OCI-M1 (cell line): Measurements from ENCODE around the gene SEPSECS.
"Not testable (repeated sequence)": the region's sequence is repeated elsewhere in the genome, so short reads cannot be mapped to it uniquely, and the experiment has no call there.

ENCODE experiments used
- DNase-seq: peaks from one replicate; lab custom pipeline; 2025; lab: John Stamatoyannopoulos, UW

Gene SEPSECS

GRCh38 chr4:25109511-25109910 is 50.7 kb downstream of the SEPSECS start:
- no peak for DNase-seq

DNA sequence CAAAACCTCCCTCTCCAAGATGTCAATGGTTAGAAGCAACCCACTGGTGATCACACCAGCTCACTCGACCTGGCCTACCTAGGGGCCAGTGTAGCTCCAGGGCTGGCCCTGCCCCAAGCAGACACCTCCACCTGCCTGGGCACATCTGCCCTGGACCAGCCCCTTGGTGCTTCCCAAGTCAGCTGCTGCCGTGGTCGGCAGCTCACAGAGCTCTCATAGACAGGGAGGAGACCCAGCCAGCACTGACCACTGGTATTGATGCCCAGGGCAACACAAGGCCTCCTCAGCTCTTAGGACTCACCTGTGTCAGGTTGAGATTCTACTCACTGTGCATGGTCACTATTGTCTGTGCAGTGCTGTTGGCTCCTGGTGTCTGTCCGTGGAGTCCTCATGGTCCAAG is 51.7 kb downstream of the SEPSECS start:
- no peak for DNase-seq

DNA sequence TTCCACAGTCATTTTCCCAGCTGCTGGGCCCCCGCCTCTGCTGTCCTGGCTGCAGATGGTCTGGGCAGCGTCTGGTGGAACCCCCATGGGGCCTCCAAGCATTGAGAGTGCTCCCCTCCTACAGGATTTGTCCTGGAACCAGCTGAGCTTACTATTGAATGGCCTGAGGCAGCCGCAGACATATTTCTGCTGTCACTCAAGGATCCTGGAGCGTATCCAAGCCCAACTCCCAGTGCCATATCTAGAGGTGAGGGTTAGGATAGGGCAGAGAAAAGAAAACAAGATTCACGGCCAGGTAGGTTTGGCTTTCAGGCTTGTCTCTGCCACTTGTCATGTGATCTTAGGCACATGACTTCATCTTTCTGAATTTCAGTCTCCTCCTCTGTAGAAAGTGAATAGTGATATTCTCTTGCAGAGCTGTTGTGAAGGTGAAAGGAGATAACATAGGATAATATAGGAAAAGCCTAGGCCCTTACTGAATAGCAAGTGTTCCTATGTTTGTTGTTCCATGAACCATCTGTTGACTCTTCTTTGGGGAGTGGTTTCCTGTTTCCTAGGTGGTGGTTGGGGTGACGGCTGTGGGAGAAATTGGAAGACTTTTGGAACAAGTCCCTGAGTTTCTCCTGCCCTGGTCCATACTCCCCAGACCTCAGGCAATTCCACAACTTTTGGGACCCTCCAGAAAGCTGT is 52.3 kb downstream of the SEPSECS start:
- no peak for DNase-seq

- DNase-seq = no peak
Measured at GRCh38 chr4:25106363-25107151, 53.7 kb downstream of the SEPSECS start.

GRCh38 chr4:25104591-25104990 is 55.7 kb downstream of the SEPSECS start:
- no peak for DNase-seq

DNA sequence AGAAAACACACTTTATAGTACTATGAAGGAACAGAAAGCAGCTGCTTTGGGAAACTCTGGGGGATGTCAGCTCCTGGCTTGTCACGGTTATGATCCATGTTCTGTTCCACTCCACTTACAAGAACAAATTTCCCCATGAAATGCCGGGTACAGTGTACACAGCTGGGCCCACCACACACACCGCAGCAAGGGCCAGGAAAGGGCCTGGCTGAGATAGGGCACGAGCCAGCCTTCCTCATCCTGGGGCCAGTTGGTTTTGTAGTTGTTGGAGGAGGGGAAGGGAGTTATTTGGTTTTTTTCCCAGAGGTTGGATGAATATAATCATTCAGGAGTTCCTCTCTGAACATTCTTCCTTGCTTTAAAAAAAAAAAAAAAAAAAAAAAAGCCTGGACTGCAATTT is 56.8 kb downstream of the SEPSECS start:
- no peak for DNase-seq

DNA sequence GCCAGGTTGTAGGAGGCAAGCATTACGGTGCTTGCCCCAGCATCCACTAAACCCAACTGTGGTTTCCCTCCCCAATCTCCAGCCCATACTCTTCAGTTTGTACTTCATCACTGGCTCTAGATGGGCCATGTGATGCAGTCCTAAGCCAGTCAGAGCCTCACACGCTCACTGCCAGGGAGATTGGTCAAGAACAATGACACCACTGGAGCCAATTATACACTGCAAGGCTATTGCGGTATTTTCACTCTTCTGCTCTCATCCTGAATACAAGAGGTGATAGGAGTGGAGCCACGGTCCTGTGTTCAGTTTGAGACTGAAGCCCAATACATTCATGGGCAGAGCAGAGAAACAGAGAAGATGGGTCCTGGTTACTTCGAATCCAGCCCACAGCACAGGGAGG is 58.4 kb downstream of the SEPSECS start:
- no peak for DNase-seq

DNA sequence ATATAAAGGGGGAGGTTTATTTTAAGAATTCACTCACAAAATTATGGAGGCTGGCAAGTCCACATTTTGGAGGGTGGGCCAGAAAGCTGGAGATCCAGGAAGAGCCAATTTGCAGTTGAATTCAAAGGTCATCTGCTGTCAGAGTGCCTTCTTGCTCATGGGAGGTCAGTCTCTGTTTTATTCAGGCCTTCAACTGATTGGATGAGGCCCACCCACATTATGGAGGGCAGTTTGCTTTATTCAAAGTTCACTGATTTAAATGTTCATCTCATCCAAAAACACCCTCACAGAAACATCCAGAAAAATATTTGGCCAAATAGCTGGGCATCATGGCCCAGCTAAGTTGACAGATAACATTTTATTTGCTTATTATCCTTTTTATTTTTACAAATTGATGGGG is 59.5 kb downstream of the SEPSECS start:
- no peak for DNase-seq

- no peak for DNase-seq
Measured at GRCh38 chr4:25100021-25100555, 60.2 kb downstream of the SEPSECS start.

GRCh38 chr4:25098964-25099891 is 61.0 kb downstream of the SEPSECS start:
- peak; percentile 78 for DNase-seq

DNA sequence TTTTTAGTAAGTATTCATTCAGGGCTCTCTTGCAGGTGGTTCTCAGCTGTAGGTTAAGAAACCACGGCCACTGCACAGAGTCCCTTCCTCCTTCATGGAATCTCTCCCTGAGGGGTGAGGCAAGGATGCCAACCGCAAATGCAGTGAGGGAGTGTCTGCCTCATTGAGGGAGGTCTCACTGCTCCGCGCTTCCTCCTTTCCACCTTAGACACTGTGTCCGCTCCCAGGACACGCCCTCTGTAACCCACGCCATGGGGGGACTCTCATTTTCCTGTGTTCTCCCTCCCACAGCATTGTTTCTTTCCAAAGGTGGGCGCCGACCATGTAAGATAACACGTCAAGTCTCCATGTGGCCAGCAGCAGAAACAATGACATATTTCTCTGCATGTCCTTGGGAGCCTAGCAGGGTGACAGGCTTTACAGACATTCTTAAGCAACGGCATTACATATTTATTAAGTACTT is 63.2 kb downstream of the SEPSECS start:
- DNase-seq = no peak

DNA sequence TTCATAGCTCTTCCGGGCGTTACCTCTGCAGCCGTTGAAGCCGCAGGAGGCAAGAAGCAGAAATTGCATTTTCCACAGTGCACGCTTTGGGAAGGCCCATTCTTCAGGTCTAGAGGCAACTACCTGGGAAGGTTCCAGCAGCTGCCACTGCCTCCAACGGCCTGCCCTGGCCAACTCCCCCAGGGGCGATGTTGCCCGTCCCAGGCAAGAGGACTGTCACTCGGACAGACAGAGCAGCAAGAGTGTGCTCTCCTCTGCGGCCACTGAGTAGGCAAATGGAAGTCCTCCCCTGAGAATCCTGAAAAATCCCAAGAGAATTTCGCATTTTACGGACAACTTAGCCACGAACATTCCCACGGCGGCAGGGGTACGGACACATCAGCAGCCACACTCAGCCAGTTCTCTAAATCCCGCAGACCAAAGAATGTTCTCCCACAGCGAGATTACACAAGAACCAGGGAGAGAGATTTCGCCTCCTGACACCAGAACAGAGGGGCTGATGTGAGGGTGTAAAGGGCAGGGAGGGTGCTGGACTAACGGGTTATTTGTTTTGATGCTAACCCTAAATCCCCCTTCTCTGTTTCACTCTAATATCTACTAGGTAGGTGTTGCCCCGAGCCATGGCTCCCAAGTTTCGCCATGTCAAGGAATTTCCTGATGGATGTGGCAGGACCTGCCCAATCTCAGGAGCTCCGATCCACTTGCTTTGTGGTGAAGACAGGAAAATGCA is 63.8 kb downstream of the SEPSECS start:
- DNase-seq = no peak

DNA sequence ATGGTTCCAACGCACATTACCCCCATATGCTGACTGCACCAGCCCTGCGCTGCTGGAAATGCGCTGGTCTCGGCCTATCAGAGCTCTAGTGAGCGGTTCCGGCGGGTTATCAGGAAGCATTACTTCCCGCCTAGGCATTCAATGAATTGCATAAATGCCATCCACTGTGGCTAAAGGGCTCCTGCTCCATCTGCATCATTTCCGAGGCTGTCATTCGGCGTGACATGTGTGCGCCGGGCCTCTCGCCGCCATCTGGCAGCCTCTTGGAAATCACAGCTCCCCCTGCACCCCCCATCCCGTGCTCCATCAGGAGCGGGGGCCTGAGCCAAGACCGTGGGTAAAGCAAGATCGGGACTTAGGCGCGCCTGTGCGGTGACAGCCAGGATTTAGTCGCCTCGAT is 64.4 kb downstream of the SEPSECS start:
- no peak for DNase-seq

GRCh38 chr4:25092139-25092538 is 68.1 kb downstream of the SEPSECS start:
- no peak for DNase-seq

- no peak for DNase-seq
Measured at GRCh38 chr4:25090516-25090915, 69.7 kb downstream of the SEPSECS start.

DNA sequence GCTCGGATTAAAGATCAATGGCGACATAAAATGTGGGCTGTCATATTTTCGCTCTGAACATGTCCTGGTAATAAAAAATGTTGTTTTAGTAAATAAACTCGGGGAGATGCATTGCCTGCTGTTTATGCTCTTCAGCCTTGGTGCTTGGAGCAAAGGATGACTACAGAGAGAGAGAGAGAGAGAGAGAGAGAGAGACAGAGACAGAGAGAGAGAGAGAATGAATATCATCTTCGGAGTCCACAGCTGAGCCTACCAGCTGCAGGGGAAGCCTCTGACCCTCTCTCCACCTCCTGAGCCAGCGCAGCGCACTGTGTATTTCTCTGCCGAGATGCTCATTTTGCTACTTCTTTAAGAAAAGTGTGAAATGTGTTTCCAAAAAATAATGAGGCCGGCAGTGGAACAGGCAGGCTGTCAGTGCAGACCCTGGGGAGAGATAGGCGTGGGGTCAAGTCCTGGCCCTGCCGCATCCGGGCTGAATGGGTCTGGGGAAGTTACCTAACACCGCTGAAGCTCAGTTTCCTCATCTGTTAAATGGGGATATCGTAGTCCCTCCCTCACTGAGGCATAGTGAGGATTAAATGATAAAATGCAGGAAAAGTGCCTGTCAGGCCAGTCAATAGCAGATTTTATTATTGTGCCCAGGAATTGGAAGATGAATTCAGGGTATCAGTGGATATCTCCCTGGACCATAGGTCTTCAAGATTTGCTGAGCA is 71.0 kb downstream of the SEPSECS start:
- no peak for DNase-seq

DNA sequence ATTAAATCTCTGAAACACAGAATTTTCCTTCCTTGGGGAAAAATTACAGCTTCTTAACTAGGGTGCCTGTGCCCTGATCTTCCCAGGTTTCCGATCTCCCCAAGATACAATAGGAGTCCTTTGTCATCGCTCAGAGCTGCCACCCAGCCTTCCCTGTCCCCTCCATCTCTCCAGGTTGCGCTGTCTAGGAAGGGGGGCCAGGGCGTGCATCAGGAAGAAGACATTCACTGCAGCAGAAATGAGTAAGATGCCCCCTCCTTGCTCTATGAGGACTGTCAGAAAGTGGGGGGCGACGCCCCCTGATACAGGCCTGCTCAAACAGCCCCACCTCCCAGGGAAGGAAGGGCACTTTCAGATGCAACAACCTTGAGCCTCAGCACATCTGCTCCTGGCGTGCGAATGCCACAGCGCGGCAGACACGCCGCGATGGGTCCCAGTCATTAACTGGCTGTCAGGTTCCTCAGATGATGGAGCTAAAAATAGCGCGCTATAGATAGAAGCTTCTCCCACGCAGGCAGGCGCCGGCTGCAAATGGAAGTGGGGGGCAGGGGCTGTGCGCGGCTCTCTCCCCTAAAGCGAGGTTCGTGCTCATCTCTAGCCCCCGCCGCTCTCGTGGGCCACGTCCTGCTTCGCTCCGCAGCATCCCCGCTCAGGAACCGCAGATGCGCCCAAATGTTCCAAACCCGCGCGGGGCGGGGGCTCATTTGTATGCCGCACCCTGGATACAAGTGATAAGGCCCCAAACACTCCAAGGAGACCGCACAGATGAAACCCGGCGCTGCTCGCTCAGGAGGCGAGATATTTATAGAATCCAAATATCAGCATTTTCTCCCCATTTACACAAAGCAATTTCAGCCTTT is 71.9 kb downstream of the SEPSECS start:
- peak; percentile 72 for DNase-seq

DNA sequence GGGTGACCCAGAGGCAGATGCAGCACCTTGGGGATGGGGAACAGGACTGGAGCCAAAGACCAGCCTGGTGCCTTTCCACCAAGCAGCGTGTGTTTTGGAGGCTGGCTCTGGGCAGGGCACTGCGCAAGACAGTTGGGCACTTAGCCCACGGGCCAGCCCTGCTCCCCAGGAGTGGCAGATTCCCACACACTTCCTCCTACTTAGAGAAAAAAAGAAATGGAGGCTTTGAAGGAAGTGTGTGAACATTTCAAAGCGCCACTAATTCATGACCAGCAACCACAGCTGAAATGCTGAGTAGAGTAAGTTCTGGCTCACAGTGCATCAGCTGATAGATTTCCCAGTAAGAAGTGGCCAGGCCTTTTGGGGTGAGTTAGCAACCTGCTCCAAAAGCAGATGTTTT is 74.6 kb downstream of the SEPSECS start:
- no peak for DNase-seq

DNA sequence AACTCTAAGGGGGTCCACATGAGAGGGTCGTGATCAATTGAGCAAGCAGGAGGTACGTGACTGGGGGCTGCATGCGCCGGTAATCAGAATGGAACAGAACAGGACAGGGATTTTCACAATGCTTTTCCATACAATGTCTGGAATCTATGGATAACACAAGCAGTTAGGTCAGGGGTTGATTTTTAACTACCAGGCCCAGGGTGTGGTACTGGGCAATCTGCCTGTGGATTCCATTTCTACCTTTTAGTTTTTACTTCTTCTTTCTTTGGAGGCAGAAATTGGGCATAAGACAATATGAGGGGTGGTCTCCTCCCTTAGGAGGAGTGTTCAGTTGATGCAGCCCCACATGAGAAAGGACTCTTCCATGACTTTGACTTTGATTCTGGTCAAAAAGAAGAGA is 76.8 kb downstream of the SEPSECS start:
- not testable (repeated sequence) for DNase-seq
